ENCODE data around the gene NPM1. TPM values are rescaled to one million over a fixed set of nuclear protein-coding genes. Genes with fewer than 3 reads are reported as not detected.

NPM1 gene
- total and polyA plus RNA-seq, 4 donors = 133 to 959 (median 363) TPM

GRCh38 chr5:171428168-171428696, 40.6 kb downstream of the NPM1 start:
- DNase-seq (ENCODE audit: low spot score) = no peak
- H3K27me3 ChIP-seq (ENCODE audit: control insufficient read depth in 4 of 4, insufficient read depth in 4 of 4, low read length in 3 of 4) = no peaks in the 10 kb centered on the region
- H3K9ac ChIP-seq (ENCODE audit: low read depth in 1 of 2, low read length in 2 of 2) = no peak overlapping the region
- no peaks in the 10 kb centered on the region for H3K4me1 ChIP-seq (ENCODE audit: control insufficient read depth in 4 of 4, insufficient read depth in 4 of 4, low read length in 3 of 4)
- WGBS = 94% methylated on average over 9 of the region's 9 CpGs
- no peaks in the 10 kb centered on the region for H3K36me3 ChIP-seq (ENCODE audit: control insufficient read depth in 4 of 4, insufficient read depth in 3 of 4, low read depth in 1 of 4, low read length in 3 of 4)
- no peak overlapping the region for H3K27ac ChIP-seq (ENCODE audit: low read depth in 1 of 2, low read length in 2 of 2)
- H3K9me3 ChIP-seq (ENCODE audit: control insufficient read depth in 4 of 4, low read length in 3 of 4) = no peaks in the 10 kb centered on the region
- no peak overlapping the region for H3K4me3 ChIP-seq (ENCODE audit: low read depth in 1 of 3, low read length in 3 of 3)
- TF ChIP-seq YY1 (IDR thresholded peaks at IDR 0.05) = no peak
- no peak for TF ChIP-seq HNF4A (conservative IDR thresholded peaks at IDR 0.05)
- TF ChIP-seq EGR1 (IDR thresholded peaks at IDR 0.05; ENCODE audit: low read depth in 2 of 2) = no peak
- TF ChIP-seq JUND (IDR thresholded peaks at IDR 0.05) = no peak
- TF ChIP-seq RAD21 (IDR thresholded peaks at IDR 0.05) = no peak
- TF ChIP-seq GABPA (IDR thresholded peaks at IDR 0.05 in 1 of 2, conservative IDR thresholded peaks at IDR 0.05 in 1 of 2) = no peak
- TF ChIP-seq ZBTB33 (IDR thresholded peaks at IDR 0.05) = no peak
- TF ChIP-seq TAF1 (conservative IDR thresholded peaks at IDR 0.05) = no peak
- no peak for TF ChIP-seq MAX (IDR thresholded peaks at IDR 0.05)
- TF ChIP-seq FOXA1 (IDR thresholded peaks at IDR 0.05) = no peak
- TF ChIP-seq CTCF (IDR thresholded peaks at IDR 0.05; ENCODE audit: low read depth, low read length, missing input control) = no peak
- TF ChIP-seq RXRA (IDR thresholded peaks at IDR 0.05) = no peak
- TF ChIP-seq FOXA2 (IDR thresholded peaks at IDR 0.05) = no peak
- no peak for TF ChIP-seq NR2F2 (IDR thresholded peaks at IDR 0.05)
- TF ChIP-seq ATF3 (IDR thresholded peaks at IDR 0.05) = no peak
- no peak for TF ChIP-seq HNF4G (IDR thresholded peaks at IDR 0.05)
- no peak for TF ChIP-seq SP1 (IDR thresholded peaks at IDR 0.05)
- no peak for TF ChIP-seq REST (IDR thresholded peaks at IDR 0.05)

Data from liver (tissue), 9 donors.